H9 (cell line): Measurements from ENCODE around the gene MEGF9. TPM values are rescaled to one million over a fixed set of nuclear protein-coding genes. Genes with fewer than 3 reads are reported as not detected.

ENCODE experiments used
- DNase-seq: peaks from one replicate; pipeline ENCODE4 v3.0.0-alpha.2; 2017
- H2AFZ ChIP-seq: one replicate; pipeline ENCODE4 v1.6.1; 2013; ENCODE audit warnings: mild to moderate bottlenecking, low read length, control low read depth, moderate library complexity
- H2AK5ac ChIP-seq: 2 replicates; pipeline ENCODE4 v1.6.1; 2013; ENCODE audit warnings: low read length, control low read depth, mixed read lengths; ENCODE audit not compliant: insufficient read length
- H2BK120ac ChIP-seq: one replicate; pipeline ENCODE4 v1.6.1; 2013; ENCODE audit warnings: low read depth, mild to moderate bottlenecking, low read length, control low read depth, inconsistent platforms; ENCODE audit not compliant: poor library complexity, severe bottlenecking
- H2BK12ac ChIP-seq: 2 replicates; pipeline ENCODE4 v1.6.1; 2013; ENCODE audit warnings: low read length, control low read depth, mixed read lengths, low read depth; ENCODE audit not compliant: insufficient read length
- H2BK15ac ChIP-seq: 2 replicates; pipeline ENCODE4 v1.6.1; 2013; ENCODE audit warnings: low read depth, low read length, control low read depth
- H2BK20ac ChIP-seq: one replicate; pipeline ENCODE4 v1.6.1; 2013; ENCODE audit warnings: low read depth, mild to moderate bottlenecking, low read length, control low read depth, inconsistent platforms; ENCODE audit not compliant: poor library complexity, severe bottlenecking
- H2BK5ac ChIP-seq: 2 replicates; pipeline ENCODE4 v1.6.1; 2013; ENCODE audit warnings: low read length, control low read depth, mixed read lengths; ENCODE audit not compliant: insufficient read length
- H3K14ac ChIP-seq: 2 replicates; pipeline ENCODE4 v1.6.1; 2013; ENCODE audit warnings: low read length, control low read depth; ENCODE audit not compliant: insufficient read depth
- H3K18ac ChIP-seq: 2 replicates; pipeline ENCODE4 v1.6.1; 2013; ENCODE audit warnings: low read depth, mild to moderate bottlenecking, mixed read lengths, low read length, control low read depth; ENCODE audit not compliant: insufficient read length
- H3K23ac ChIP-seq: 2 replicates; pipeline ENCODE4 v1.6.1; 2013; ENCODE audit warnings: low read length, control low read depth, mixed read lengths, low read depth; ENCODE audit not compliant: insufficient read length
- H3K23me2 ChIP-seq: 2 replicates; pipeline ENCODE4 v1.6.1; 2013; ENCODE audit warnings: low read depth, mild to moderate bottlenecking, mixed read lengths, low read length, control low read depth; ENCODE audit not compliant: insufficient read length, poor library complexity, severe bottlenecking
- H3K27ac ChIP-seq: 2 replicates; pipeline ENCODE4 v1.5.1; 2013; ENCODE audit warnings: low read length, control low read depth, mixed read lengths, low read depth; ENCODE audit not compliant: insufficient read length
- H3K27me3 ChIP-seq: 2 replicates; pipeline ENCODE4 v1.6.1; 2013; ENCODE audit warnings: low read length, control low read depth, inconsistent platforms; ENCODE audit not compliant: insufficient read depth
- H3K4ac ChIP-seq: 2 replicates; pipeline ENCODE4 v1.6.1; 2013; ENCODE audit warnings: low read depth, mild to moderate bottlenecking, control low read depth, inconsistent platforms, low read length, moderate library complexity
- H3K4me1 ChIP-seq: 2 replicates; pipeline ENCODE4 v1.6.1; 2013; ENCODE audit warnings: low read length, control low read depth, inconsistent platforms; ENCODE audit not compliant: insufficient read depth
- H3K4me2 ChIP-seq: 2 replicates; pipeline ENCODE4 v1.6.1; 2013; ENCODE audit warnings: low read length, control low read depth, mixed read lengths; ENCODE audit not compliant: insufficient read length, insufficient read depth
- H3K56ac ChIP-seq: 2 replicates; pipeline ENCODE4 v1.6.1; 2013; ENCODE audit warnings: low read depth, mild to moderate bottlenecking, mixed read lengths, low read length, control low read depth; ENCODE audit not compliant: insufficient read length
- H3K79me1 ChIP-seq: 2 replicates; pipeline ENCODE4 v1.6.1; 2013; ENCODE audit warnings: low read depth, mild to moderate bottlenecking, moderate library complexity, low read length, control low read depth, inconsistent platforms; ENCODE audit not compliant: insufficient read depth, poor library complexity, severe bottlenecking
- H3K79me2 ChIP-seq: 2 replicates; pipeline ENCODE4 v1.6.1; 2013; ENCODE audit warnings: low read length, control low read depth, inconsistent platforms; ENCODE audit not compliant: insufficient read depth
- H3K9ac ChIP-seq: 2 replicates; pipeline ENCODE4 v1.6.1; 2013; ENCODE audit warnings: low read length, control low read depth, mixed read lengths; ENCODE audit not compliant: insufficient read length; ENCODE audit errors: extremely low read depth
- H3K9me3 ChIP-seq: one replicate; pipeline ENCODE4 v1.6.1; 2013; ENCODE audit warnings: low read depth, low read length, inconsistent platforms; ENCODE audit not compliant: control insufficient read depth
- H3T11ph ChIP-seq: one replicate; pipeline ENCODE4 v1.6.1; 2013; ENCODE audit warnings: mild to moderate bottlenecking, low read length, control low read depth, inconsistent platforms
- H4K20me1 ChIP-seq: one replicate; pipeline ENCODE4 v1.6.1; 2013; ENCODE audit not compliant: control insufficient read depth, insufficient read length, insufficient read depth
- H4K5ac ChIP-seq: 2 replicates; pipeline ENCODE4 v1.6.1; 2013; ENCODE audit warnings: low read depth, mild to moderate bottlenecking, mixed read lengths, low read length, control low read depth; ENCODE audit not compliant: insufficient read length
- H4K8ac ChIP-seq: replicated peaks from 2 replicates; pipeline ENCODE4 v1.6.1; 2013; ENCODE audit warnings: low read length, control low read depth, mixed read lengths, low read depth; ENCODE audit not compliant: insufficient read length
- H4K91ac ChIP-seq: 2 replicates; pipeline ENCODE4 v1.6.1; 2013; ENCODE audit warnings: low read depth, mild to moderate bottlenecking, moderate library complexity, mixed read lengths, low read length, control low read depth; ENCODE audit not compliant: insufficient read length
- H3K27ac Mint-ChIP-seq, 3 experiments: 2 replicates in 2 of 3; 3 replicates in 1 of 3; pipeline ENCODE4 v1.8.0; 2020 to 2021; ENCODE audit warnings: mixed read lengths in 3 of 3, mild to moderate bottlenecking in 1 of 3, moderate library complexity in 1 of 3
- H3K27me3 Mint-ChIP-seq: 2 replicates; pipeline ENCODE4 v1.8.0; 2021; ENCODE audit warnings: low read depth, mild to moderate bottlenecking, moderate library complexity, mixed read lengths
- H3K36me3 Mint-ChIP-seq, 3 experiments: 2 replicates in 2 of 3; 3 replicates in 1 of 3; pipeline ENCODE4 v1.8.0; 2020 to 2021; ENCODE audit warnings: low read depth in 3 of 3, mixed read lengths in 3 of 3; ENCODE audit not compliant: insufficient read depth in 1 of 3
- H3K4me1 Mint-ChIP-seq, 2 experiments: 2 replicates each; pipeline ENCODE4 v1.8.0; 2020; ENCODE audit warnings: mixed read lengths in 2 of 2
- H3K4me3 Mint-ChIP-seq, 2 experiments: 2 replicates in 1 of 2; 3 replicates in 1 of 2; pipeline ENCODE4 v1.8.0; 2020 to 2021; ENCODE audit warnings: mild to moderate bottlenecking in 2 of 2, mixed read lengths in 2 of 2, moderate library complexity in 1 of 2
- H3K9me3 Mint-ChIP-seq, 2 experiments: 2 replicates in 1 of 2; 3 replicates in 1 of 2; pipeline ENCODE4 v1.8.0; 2020; ENCODE audit warnings: mild to moderate bottlenecking in 2 of 2, mixed read lengths in 2 of 2, moderate library complexity in 1 of 2
- whole genome bisulfite sequencing: extraction: QIAGEN DNeasy Blood & Tissue Kit; methylation state at CpG from one replicate; pipeline ENCODE4 v1.1.7; 2013; ENCODE audit warnings: missing lambda C conversion rate, low lambda C conversion rate, mixed read lengths; ENCODE audit not compliant: insufficient read length; ENCODE audit errors: extremely low coverage; 5-methylcytosine and 5-hydroxymethylcytosine counted together
- total RNA-seq: library from RNA; stranded (reverse); gene quantifications from 2 replicates; pipeline ENCODE4 v1.2.1, GENCODE V29; 2021
- TF ChIP-seq, protein P1 (sequence below): fragments of 200-600 bp; sonication (generic); conservative IDR thresholded peaks from 3 replicates; pipeline ENCODE4 v1.8.0; 2021; ENCODE audit warnings: antibody characterized with exemption, mild to moderate bottlenecking

The MEGF9 gene
- total RNA-seq, 1 experiment from 2014 or later: 0.94 TPM

DNA sequence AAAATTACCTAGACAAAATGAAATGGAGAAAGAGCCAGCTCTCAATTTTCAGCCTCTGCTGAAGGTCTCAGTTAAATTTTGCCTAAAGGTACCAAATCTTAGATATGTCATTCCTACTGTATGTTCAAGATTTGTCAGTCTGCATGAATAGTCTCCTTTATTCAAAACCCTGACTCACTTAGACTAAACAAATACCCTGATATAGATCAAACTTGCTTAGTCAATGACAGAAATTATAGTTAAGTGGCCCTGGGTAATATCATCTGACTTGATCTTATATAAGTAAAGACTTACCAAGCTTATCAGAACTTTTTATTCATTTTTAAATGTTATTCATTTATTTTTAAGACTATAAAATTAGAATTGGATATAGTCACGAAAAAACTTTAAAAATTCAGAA, 12.2 kb downstream of the MEGF9 start:
- Histone ChIP-seq H3T11ph (no peak overlapping the region), H2BK20ac (no peak overlapping the region), H3K4me1 (no peaks in the 10 kb centered on the region), H3K23me2 (no peaks in the 10 kb centered on the region), H3K14ac (no peak overlapping the region), H3K18ac (no peak overlapping the region), H3K9ac (no peak overlapping the region), H2BK5ac (no peak overlapping the region), H3K23ac (no peak overlapping the region), H2AFZ (no peak overlapping the region), H2BK15ac (no peak overlapping the region), H3K79me2 (no peaks in the 10 kb centered on the region), H4K91ac (no peak overlapping the region), H3K79me1 (no peaks in the 10 kb centered on the region), H3K27me3 (peaks cover 6% of the 10 kb centered on the region; the same call in 1 of the 2 replicates), H2BK120ac (no peak overlapping the region), H3K9me3 (no peaks in the 10 kb centered on the region), H3K27ac (no peak overlapping the region), H4K8ac (no peak overlapping the region), H2AK5ac (no peak overlapping the region), H4K5ac (no peak overlapping the region), H4K20me1 (no peaks in the 10 kb centered on the region), H2BK12ac (no peak overlapping the region), H3K4ac (no peak overlapping the region), H3K56ac (no peak overlapping the region), H3K4me2 (no peak overlapping the region)
- TF ChIP-seq, protein P1, sequence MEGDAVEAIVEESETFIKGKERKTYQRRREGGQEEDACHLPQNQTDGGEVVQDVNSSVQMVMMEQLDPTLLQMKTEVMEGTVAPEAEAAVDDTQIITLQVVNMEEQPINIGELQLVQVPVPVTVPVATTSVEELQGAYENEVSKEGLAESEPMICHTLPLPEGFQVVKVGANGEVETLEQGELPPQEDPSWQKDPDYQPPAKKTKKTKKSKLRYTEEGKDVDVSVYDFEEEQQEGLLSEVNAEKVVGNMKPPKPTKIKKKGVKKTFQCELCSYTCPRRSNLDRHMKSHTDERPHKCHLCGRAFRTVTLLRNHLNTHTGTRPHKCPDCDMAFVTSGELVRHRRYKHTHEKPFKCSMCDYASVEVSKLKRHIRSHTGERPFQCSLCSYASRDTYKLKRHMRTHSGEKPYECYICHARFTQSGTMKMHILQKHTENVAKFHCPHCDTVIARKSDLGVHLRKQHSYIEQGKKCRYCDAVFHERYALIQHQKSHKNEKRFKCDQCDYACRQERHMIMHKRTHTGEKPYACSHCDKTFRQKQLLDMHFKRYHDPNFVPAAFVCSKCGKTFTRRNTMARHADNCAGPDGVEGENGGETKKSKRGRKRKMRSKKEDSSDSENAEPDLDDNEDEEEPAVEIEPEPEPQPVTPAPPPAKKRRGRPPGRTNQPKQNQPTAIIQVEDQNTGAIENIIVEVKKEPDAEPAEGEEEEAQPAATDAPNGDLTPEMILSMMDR: no peak
- Mint-ChIP-seq H3K36me3 (no peaks in the 10 kb centered on the region), H3K4me3 (no peak overlapping the region), H3K9me3 (no peaks in the 10 kb centered on the region), H3K4me1 (peaks cover 2 to 5% of the 10 kb centered on the region in 2 experiments; a peak in 2 of 4 replicates), H3K27me3 (peaks cover 40% of the 10 kb centered on the region), H3K27ac (no peak overlapping the region)
- no CpG with 5 or more reads among the region's 1 CpG for WGBS
- DNase-seq: no peak
